Gastrocnemius medialis (tissue), 4 donors: ENCODE measurements around the gene ATP2C2.

Experiments used
- POLR2A ChIP-seq, 2 donors: fragments of 450-650 bp; IDR thresholded peaks; one replicate each; pipeline ENCODE4 v1.6.1; 2017; ENCODE audit warnings: antibody characterized with exemption in 2 of 2, mild to moderate bottlenecking in 2 of 2, moderate library complexity in 2 of 2
- TF ChIP-seq, protein P1 (sequence below), 5 experiments: fragments of 450-650 bp in 3 of 5; fragments of 200-600 bp in 2 of 5; sonication (generic) in 2 of 5; IDR thresholded peaks in 4 of 5; conservative IDR thresholded peaks in 1 of 5; 1 replicate in 4 of 5; 2 replicates in 1 of 5; pipeline ENCODE4 v1.5.1; 2016 to 2019; ENCODE audit warnings: antibody characterized with exemption in 5 of 5, mild to moderate bottlenecking in 3 of 5, moderate library complexity in 3 of 5

DNA sequence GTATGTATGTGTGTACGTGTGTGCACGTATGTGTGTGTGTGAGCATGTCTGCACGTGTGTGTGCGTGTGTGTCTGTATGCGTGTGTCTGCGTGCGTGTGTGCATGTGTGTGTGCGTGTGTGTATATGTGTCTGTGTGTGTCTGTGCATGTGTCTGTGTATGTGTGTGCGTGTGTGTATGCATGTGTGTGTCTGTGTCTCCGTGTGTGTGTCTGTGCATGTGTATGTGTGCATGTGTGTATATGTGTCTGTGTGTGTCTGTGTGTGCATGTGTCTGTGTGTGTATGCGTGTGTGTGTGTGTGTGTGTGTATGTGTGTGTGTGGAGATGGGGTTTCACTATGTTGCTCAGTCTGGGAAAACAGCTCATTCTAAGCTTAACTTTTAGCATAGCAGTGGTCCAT lies 43.9 kb downstream of the ATP2C2 start:
- TF ChIP-seq POLR2A (IDR thresholded peaks at IDR 0.05), result no peak
- TF ChIP-seq, protein P1, sequence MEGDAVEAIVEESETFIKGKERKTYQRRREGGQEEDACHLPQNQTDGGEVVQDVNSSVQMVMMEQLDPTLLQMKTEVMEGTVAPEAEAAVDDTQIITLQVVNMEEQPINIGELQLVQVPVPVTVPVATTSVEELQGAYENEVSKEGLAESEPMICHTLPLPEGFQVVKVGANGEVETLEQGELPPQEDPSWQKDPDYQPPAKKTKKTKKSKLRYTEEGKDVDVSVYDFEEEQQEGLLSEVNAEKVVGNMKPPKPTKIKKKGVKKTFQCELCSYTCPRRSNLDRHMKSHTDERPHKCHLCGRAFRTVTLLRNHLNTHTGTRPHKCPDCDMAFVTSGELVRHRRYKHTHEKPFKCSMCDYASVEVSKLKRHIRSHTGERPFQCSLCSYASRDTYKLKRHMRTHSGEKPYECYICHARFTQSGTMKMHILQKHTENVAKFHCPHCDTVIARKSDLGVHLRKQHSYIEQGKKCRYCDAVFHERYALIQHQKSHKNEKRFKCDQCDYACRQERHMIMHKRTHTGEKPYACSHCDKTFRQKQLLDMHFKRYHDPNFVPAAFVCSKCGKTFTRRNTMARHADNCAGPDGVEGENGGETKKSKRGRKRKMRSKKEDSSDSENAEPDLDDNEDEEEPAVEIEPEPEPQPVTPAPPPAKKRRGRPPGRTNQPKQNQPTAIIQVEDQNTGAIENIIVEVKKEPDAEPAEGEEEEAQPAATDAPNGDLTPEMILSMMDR (IDR thresholded peaks at IDR 0.05 in 4 of 5, conservative IDR thresholded peaks at IDR 0.05 in 1 of 5), result no peak
